ENCODE results near the gene GAS6. TPM values are rescaled to one million over a fixed set of nuclear protein-coding genes. Genes with fewer than 3 reads are reported as not detected.
"Not testable (repeated sequence)": the region's sequence is repeated elsewhere in the genome, so short reads cannot be mapped to it uniquely, and the experiment has no call there.

Gene GAS6
- total RNA-seq, 1 experiment from 2014 or later = 20.9 TPM

GRCh38 chr13:113832631-113833030 is 31.2 kb downstream of the GAS6 start:
- ChIA-PET POLR2A (ENCODE audit: unreplicated experiment) (no interaction called here), CTCF (no interaction called here)
- Histone ChIP-seq H3K9ac (ENCODE audit: low read length) (no peak overlapping the region), H3K9me2 (replicated peaks; ENCODE audit: low read length) (no peaks in the 10 kb centered on the region), H3K36me3 (ENCODE audit: low read depth, low read length) (no peaks in the 10 kb centered on the region), H3K27me3 (ENCODE audit: low read length) (no peaks in the 10 kb centered on the region), H3F3A (ENCODE audit: low read length, unreplicated experiment) (no peaks in the 10 kb centered on the region), H3K9me3 (ENCODE audit: low read length) (no peaks in the 10 kb centered on the region), H3K79me2 (ENCODE audit: low read length) (no peaks in the 10 kb centered on the region), H2AFZ (ENCODE audit: low read length) (no peak overlapping the region), H4K20me1 (ENCODE audit: low read length) (no peaks in the 10 kb centered on the region), H3K4me1 (ENCODE audit: insufficient read depth, low read length) (peaks cover 15% of the 10 kb centered on the region), H3K4me2 (ENCODE audit: low read length) (no peak overlapping the region), H3K27ac (ENCODE audit: low read length) (no peak overlapping the region), H3K4me3 (ENCODE audit: low read length) (no peak overlapping the region)
- DNase-seq (no peak), ATAC-seq (no peak)
- BruUV-seq (replicated peaks) = no TSS peak
- TF ChIP-seq EZH2phosphoT487 (IDR thresholded peaks at IDR 0.05; ENCODE audit: borderline replicate concordance, low read length) (no peak), CTCF (conservative IDR thresholded peaks at IDR 0.05; ENCODE audit: low read depth, low read length) (no peak), EZH2 (IDR thresholded peaks at IDR 0.05; ENCODE audit: low read length, unreplicated experiment) (no peak)
- intact Hi-C loops (cut with micrococcal nuclease) = no loop called here

GRCh38 chr13:113832205-113832604 is 31.7 kb downstream of the GAS6 start:
- H3K79me2 ChIP-seq (ENCODE audit: low read length) = no peaks in the 10 kb centered on the region
- H3K27me3 ChIP-seq (ENCODE audit: low read length) = no peaks in the 10 kb centered on the region
- no TSS peak for BruUV-seq (replicated peaks)
- H3K4me3 ChIP-seq (ENCODE audit: low read length) = no peak overlapping the region
- H4K20me1 ChIP-seq (ENCODE audit: low read length) = no peaks in the 10 kb centered on the region
- no peaks in the 10 kb centered on the region for H3K36me3 ChIP-seq (ENCODE audit: low read depth, low read length)
- H3F3A ChIP-seq (ENCODE audit: low read length, unreplicated experiment) = no peaks in the 10 kb centered on the region
- ATAC-seq (peak; percentile 69), DNase-seq (peak; percentile 10)
- H3K27ac ChIP-seq (ENCODE audit: low read length) = no peak overlapping the region
- peaks cover 11% of the 10 kb centered on the region for H3K4me1 ChIP-seq (ENCODE audit: insufficient read depth, low read length)
- H3K9me3 ChIP-seq (ENCODE audit: low read length) = no peaks in the 10 kb centered on the region
- no peak overlapping the region for H3K4me2 ChIP-seq (ENCODE audit: low read length)
- H2AFZ ChIP-seq (ENCODE audit: low read length) = no peak overlapping the region
- no peak overlapping the region for H3K9ac ChIP-seq (ENCODE audit: low read length)
- CTCF ChIA-PET = no interaction called here
- no peaks in the 10 kb centered on the region for H3K9me2 ChIP-seq (replicated peaks; ENCODE audit: low read length)
- POLR2A ChIA-PET (ENCODE audit: unreplicated experiment) = no interaction called here
- TF ChIP-seq EZH2phosphoT487 (IDR thresholded peaks at IDR 0.05; ENCODE audit: borderline replicate concordance, low read length) (no peak), EZH2 (IDR thresholded peaks at IDR 0.05; ENCODE audit: low read length, unreplicated experiment) (no peak), CTCF (conservative IDR thresholded peaks at IDR 0.05; ENCODE audit: low read depth, low read length) (no peak)
- intact Hi-C loops (cut with micrococcal nuclease) = no loop called here

- H3K27ac ChIP-seq (ENCODE audit: low read length) = no peak overlapping the region
- H3K9ac ChIP-seq (ENCODE audit: low read length) = no peak overlapping the region
- H4K20me1 ChIP-seq (ENCODE audit: low read length) = no peaks in the 10 kb centered on the region
- no peak for ATAC-seq
- H3F3A ChIP-seq (ENCODE audit: low read length, unreplicated experiment) = no peaks in the 10 kb centered on the region
- no peaks in the 10 kb centered on the region for H3K27me3 ChIP-seq (ENCODE audit: low read length)
- no peak for DNase-seq
- H3K79me2 ChIP-seq (ENCODE audit: low read length) = no peaks in the 10 kb centered on the region
- H3K9me3 ChIP-seq (ENCODE audit: low read length) = no peaks in the 10 kb centered on the region
- H3K9me2 ChIP-seq (replicated peaks; ENCODE audit: low read length) = no peaks in the 10 kb centered on the region
- no peak overlapping the region for H2AFZ ChIP-seq (ENCODE audit: low read length)
- H3K4me1 ChIP-seq (ENCODE audit: insufficient read depth, low read length) = peaks cover 7% of the 10 kb centered on the region
- BruUV-seq (replicated peaks) = no TSS peak
- intact Hi-C loops (cut with micrococcal nuclease) = no loop called here
- no peaks in the 10 kb centered on the region for H3K36me3 ChIP-seq (ENCODE audit: low read depth, low read length)
- POLR2A ChIA-PET (ENCODE audit: unreplicated experiment) = no interaction called here
- H3K4me3 ChIP-seq (ENCODE audit: low read length) = no peak overlapping the region
- no peak for TF ChIP-seq EZH2 (IDR thresholded peaks at IDR 0.05; ENCODE audit: low read length, unreplicated experiment)
- H3K4me2 ChIP-seq (ENCODE audit: low read length) = no peak overlapping the region
- CTCF ChIA-PET = no interaction called here
Measured at GRCh38 chr13:113831061-113831460, 32.8 kb downstream of the GAS6 start.

GRCh38 chr13:113830426-113830950 is 33.4 kb downstream of the GAS6 start:
- H3F3A ChIP-seq (ENCODE audit: low read length, unreplicated experiment); H3K27me3 ChIP-seq (ENCODE audit: low read length); intact Hi-C loops (cut with micrococcal nuclease); DNase-seq; H3K9me3 ChIP-seq (ENCODE audit: low read length); ATAC-seq; H2AFZ ChIP-seq (ENCODE audit: low read length); H4K20me1 ChIP-seq (ENCODE audit: low read length); H3K79me2 ChIP-seq (ENCODE audit: low read length); BruUV-seq (replicated peaks); CTCF ChIA-PET; H3K4me2 ChIP-seq (ENCODE audit: low read length); H3K4me3 ChIP-seq (ENCODE audit: low read length); H3K4me1 ChIP-seq (ENCODE audit: insufficient read depth, low read length); H3K36me3 ChIP-seq (ENCODE audit: low read depth, low read length); H3K9me2 ChIP-seq (replicated peaks; ENCODE audit: low read length); POLR2A ChIA-PET (ENCODE audit: unreplicated experiment); H3K27ac ChIP-seq (ENCODE audit: low read length); H3K9ac ChIP-seq (ENCODE audit: low read length): not testable (repeated sequence)
